Ureter (tissue), 1 donor: ENCODE measurements around the gene AKAP1. TPM values are rescaled to one million over a fixed set of nuclear protein-coding genes. Genes with fewer than 3 reads are reported as not detected.
A peak's percentile ranks its signal among the peaks of the same experiment; 100 is the strongest.

Source experiments
- DNase-seq: peaks from one replicate; pipeline ENCODE4 v3.0.0-alpha.2; 2020; ENCODE audit warnings: low spot score
- total RNA-seq: library from RNA; stranded (reverse); gene quantifications from one replicate; pipeline ENCODE4 v1.2.4, GENCODE V29; 2023
- donor health status: DM: yes; HTN: yes; CAD: no.

The AKAP1 gene
- total RNA-seq, 1 donor from 2014 or later, result 76.7 TPM

GRCh38 chr17:57106107-57106835 lies 21.2 kb downstream of the AKAP1 start:
- no peak for DNase-seq

DNA sequence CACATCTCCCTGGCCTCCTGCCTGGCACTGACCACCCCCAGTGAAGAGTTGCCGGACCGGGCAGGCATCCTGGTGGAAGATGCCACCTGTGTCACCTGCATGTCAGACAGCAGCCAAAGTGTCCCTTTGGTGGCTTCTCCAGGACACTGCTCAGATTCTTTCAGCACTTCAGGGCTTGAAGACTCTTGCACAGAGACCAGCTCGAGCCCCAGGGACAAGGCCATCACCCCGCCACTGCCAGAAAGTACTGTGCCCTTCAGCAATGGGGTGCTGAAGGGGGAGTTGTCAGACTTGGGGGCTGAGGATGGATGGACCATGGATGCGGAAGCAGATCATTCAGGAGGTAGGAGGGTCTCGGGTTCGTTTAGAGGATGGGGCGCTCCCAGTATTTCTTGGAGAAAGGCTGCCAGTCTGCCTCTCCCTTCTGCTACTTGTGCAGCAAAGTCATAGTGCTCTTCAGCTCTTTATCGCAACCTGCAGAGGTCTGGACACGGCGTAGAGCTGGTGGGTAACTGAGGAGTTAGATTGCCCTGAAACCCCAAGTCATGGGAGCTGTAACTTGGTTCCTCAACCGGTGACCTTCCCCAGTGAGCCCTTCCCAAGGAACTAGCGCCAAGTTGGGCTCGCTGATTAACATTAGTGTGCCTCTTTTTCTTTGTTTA lies 21.9 kb downstream of the AKAP1 start:
- no peak for DNase-seq

GRCh38 chr17:57107498-57108101 lies 22.6 kb downstream of the AKAP1 start:
- no peak for DNase-seq

GRCh38 chr17:57108671-57109392 lies 23.8 kb downstream of the AKAP1 start:
- no peak for DNase-seq

GRCh38 chr17:57109393-57110151 lies 24.5 kb downstream of the AKAP1 start:
- DNase-seq, result no peak

GRCh38 chr17:57110152-57110542 lies 25.1 kb downstream of the AKAP1 start:
- peak; percentile 58 for DNase-seq

- no peak for DNase-seq
Measured at GRCh38 chr17:57110579-57111325, 25.7 kb downstream of the AKAP1 start.

DNA sequence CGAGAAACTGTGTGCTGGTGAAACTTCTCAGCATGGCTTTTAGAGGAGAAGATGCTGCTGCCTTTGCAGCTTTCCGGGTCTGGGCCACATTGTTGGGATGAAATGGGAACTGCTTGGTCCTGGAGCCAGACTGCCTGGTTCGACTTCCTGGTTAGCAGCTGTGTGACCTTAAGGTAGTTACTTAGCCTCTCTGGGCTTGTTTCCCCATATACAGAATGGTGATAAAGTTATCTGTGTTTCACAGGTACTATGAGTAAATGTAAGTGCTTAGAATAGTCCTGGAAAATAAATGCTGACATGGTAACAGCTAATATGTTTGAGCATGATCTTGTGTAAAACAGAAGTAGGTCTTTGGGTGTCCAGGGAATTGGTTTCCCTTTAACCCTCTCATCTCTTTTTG lies 26.3 kb downstream of the AKAP1 start:
- DNase-seq, result no peak

DNA sequence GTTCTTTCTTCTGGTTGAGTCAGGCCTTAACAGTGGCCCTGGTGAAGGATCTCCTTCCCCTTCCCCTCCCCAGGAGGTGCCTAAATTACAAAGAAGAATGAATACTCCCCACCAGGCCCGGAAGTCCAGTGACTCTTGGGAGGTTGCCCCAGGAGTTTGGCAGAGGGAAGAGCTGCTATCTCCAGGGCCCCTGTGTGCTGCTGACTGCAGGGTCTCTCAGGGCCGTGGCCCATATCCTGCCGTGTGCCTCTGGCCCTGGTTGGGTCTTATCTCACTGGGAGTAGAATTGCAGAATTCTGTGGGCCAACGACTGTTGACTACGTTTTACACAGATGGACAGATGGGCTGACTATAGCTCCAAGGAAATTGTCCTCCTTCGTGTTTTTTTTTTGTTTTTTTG lies 28.0 kb downstream of the AKAP1 start:
- no peak for DNase-seq

GRCh38 chr17:57113656-57114055 lies 28.6 kb downstream of the AKAP1 start:
- DNase-seq, result no peak

DNA sequence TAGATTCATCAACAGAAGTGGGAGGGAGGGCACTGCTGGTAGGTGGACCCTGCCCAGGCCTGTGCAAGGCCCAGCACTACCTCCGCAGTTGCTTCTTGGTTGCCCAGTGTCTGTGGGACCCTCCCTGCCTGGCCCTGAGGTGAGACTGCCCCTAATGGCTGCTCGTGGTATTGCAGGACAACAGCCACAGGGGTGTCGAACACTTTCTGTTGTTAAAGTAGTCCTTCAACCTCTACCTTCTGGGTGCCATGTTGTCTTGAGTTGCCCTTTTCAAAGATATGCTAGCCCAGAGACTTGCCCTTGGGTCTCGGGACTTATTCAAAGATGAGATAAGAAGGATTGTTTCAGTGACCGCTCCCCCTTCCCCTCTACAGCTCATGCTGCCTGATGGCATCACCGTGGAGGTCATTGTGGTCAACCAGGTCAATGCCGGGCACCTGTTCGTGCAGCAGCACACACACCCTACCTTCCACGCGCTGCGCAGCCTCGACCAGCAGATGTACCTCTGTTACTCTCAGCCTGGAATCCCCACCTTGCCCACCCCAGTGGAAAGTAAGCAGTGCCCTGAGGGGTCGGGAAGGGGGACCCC lies 29.1 kb downstream of the AKAP1 start:
- DNase-seq, result no peak

DNA sequence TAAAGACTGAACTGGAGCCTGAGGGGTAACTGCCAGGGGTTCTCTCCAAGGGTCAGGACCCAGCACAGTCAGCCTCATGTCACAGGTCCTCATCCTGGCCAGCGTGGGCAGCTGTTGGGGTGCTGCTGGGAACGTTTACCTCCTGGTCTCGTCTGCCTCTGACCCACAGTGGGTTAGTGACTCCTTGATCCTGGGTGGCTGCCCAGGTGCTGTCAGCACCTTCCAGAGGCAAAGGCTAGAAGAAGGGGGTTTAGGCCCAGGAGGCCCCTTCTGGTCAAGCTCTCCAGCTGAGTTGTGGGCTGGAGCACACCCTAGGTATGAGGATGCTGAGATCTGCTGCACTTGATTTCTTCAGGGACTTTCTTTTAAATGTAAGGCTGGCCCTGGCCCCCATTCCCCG lies 30.3 kb downstream of the AKAP1 start:
- DNase-seq, result no peak

GRCh38 chr17:57115916-57116315 lies 30.9 kb downstream of the AKAP1 start:
- no peak for DNase-seq

DNA sequence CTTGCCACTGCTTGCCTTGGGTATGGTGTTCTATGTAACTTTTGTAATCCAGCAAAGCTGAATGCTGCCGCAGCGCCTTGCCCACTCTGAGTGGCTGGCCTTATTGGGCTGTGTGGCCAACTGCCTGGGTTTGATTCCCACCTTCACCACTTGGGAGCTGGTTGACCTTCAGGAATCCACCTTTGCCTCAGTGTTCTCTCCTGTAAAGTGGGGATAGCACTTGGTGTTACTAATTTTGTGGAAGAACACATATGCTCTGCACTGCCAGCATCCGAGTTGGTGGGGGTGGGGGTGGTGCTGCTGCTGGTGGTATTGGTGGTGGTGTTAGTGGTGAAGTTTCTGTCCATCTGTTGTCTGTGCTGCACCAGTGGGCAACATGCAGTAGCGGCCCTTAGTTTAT lies 32.8 kb downstream of the AKAP1 start:
- DNase-seq, result no peak

DNA sequence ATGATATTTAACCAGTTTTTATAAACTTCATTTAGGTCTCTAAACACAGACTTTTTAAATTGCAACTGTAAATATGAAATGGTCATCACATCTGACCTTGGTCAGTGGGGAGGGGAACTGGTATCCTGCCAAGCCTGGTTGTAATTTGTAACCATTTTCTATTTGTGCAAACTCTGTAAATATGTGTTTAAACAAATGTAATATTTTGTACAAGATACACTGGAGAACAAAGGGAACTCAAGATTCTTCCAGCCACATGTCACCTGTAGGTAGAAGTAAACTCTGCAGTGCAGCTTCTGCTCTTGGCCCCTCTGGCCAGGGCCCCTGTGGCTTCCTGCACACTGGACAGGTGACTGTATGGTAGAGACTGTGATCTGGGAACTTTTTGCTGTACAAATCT lies 35.8 kb downstream of the AKAP1 start:
- DNase-seq, result no peak

DNA sequence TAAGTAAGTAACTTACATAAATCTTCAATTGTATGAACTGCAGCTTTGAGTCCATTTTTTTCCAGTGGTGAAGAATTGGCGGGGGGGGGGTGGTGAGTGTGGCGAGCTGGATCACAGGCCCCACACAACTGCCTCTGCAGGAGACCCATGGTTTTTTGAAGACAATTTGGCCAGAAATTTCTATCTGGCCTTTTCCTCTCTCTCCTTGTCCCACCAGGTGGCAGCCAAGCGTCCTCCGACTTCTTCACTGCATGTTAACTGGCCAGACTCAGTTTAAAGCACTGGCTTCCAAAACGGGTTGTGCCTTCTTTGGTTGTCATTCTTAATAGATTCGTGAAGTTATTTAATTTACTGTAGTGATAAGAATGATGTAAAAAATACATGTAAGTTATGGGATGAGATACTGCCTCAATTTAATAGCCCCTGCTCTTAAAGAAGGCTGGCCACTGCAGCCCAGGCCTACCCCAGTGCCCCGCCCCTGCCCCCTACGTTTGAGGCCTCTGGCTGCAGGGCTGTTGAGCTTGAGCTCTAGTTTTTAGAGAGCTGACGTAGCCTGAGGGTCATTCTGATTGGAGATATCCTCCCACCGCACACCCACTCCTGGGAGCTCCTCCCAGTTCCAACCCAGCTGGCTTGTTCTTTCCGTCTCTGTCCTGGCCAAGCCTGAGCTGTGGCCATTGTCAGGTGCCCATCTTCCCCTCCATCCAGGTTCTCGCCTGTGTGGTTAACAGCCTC lies 36.4 kb downstream of the AKAP1 start:
- DNase-seq, result no peak

DNA sequence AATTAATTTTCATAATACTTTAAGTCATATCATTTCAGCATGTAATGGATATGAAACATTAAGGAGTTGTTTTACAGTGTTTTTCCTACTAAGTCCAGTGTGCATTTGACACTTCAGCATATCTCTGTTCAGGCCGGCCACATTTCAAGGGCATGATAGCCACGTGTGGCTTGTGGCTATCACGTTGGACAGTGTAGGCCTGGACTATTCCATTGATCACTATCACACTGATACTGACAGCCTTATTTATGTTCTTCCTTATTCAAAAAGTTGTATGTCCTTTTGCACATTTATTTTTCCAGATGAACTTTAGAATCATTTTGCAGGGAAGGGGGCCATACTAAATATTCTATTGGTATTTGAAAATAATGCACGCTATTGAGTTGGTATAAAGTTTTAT lies 39.0 kb downstream of the AKAP1 start:
- DNase-seq, result no peak

- DNase-seq, result no peak
Measured at GRCh38 chr17:57125406-57125805, 40.4 kb downstream of the AKAP1 start.

DNA sequence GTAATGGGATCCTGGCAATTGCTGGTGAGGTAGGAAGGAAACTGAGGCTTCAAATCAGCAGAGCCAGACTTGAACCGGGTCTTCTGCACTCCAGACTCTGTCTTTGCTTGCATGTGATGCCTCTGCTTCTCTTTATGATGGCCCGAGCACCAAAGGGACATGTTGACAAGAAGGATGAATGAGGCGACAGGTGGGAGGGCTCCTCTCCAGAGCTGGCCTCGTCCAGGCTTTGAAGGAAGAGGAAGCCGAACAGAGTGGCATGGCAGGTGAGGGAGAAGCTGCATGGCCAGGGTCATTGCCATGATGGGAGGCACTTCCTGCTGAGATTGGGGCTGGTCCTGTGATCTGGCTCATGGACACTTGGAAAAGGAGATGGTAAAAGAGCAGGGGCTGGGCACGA lies 40.8 kb downstream of the AKAP1 start:
- no peak for DNase-seq
